Measurements from ENCODE around the gene CALCOCO1.

Gene CALCOCO1

GRCh38 chr12:53751336-53752191 lies 24.3 kb upstream of the CALCOCO1 start, which contains the start of gene CISTR:
TSS of gene CISTR (minus strand) at chr12:53751979.
- peak in 3 of 4 experiments; percentile 28 to 53 (median 44) for DNase-seq

GRCh38 chr12:53750812-53751335 lies 23.6 kb upstream of the CALCOCO1 start:
- no peak for DNase-seq

GRCh38 chr12:53749986-53750811 lies 22.9 kb upstream of the CALCOCO1 start:
- no peak for DNase-seq

GRCh38 chr12:53748072-53748840 lies 21.0 kb upstream of the CALCOCO1 start:
- no peak for DNase-seq

- no peak for DNase-seq
Measured at GRCh38 chr12:53747095-53747494, 19.8 kb upstream of the CALCOCO1 start.

GRCh38 chr12:53746592-53747092 lies 19.4 kb upstream of the CALCOCO1 start:
- DNase-seq = peak; percentile 92 to 96 (median 95)

- DNase-seq = no peak
Measured at GRCh38 chr12:53744751-53745150, 17.5 kb upstream of the CALCOCO1 start.

GRCh38 chr12:53744130-53744441 lies 16.8 kb upstream of the CALCOCO1 start:
- DNase-seq = no peak

GRCh38 chr12:53743266-53744129 lies 16.2 kb upstream of the CALCOCO1 start:
- DNase-seq = peak; percentile 72 to 84 (median 76)

GRCh38 chr12:53740130-53740491 lies 12.9 kb upstream of the CALCOCO1 start:
- DNase-seq = no peak

- DNase-seq = no peak
Measured at GRCh38 chr12:53739214-53740129, 12.2 kb upstream of the CALCOCO1 start.

GRCh38 chr12:53738406-53739213 lies 11.4 kb upstream of the CALCOCO1 start:
- DNase-seq = no peak

GRCh38 chr12:53737951-53738405 lies 10.7 kb upstream of the CALCOCO1 start:
- no peak for DNase-seq

- no peak for DNase-seq
Measured at GRCh38 chr12:53737093-53737808, 10.0 kb upstream of the CALCOCO1 start.

- no peak for DNase-seq
Measured at GRCh38 chr12:53736592-53736991, 9.3 kb upstream of the CALCOCO1 start.

GRCh38 chr12:53735556-53735955 lies 8.3 kb upstream of the CALCOCO1 start:
- no peak for DNase-seq

GRCh38 chr12:53734425-53734824 lies 7.2 kb upstream of the CALCOCO1 start:
- no peak for DNase-seq

- no peak for DNase-seq
Measured at GRCh38 chr12:53733807-53734200, 6.6 kb upstream of the CALCOCO1 start.
